DMS53 (cell line): ENCODE data around the gene RGPD3.
"Not testable (repeated sequence)": the region's sequence is repeated elsewhere in the genome, so short reads cannot be mapped to it uniquely, and the experiment has no call there.

Experiments used
- DNase-seq: peaks from one replicate; lab custom pipeline; 2025; lab: John Stamatoyannopoulos, UW

RGPD3 gene

GRCh38 chr2:106468107-106468506 is at the start of gene RGPD3:
RGPD3 (minus strand) TSS chr2:106468413; CDS start chr2:106468288, 125 bp downstream.
- not testable (repeated sequence) for DNase-seq

- no peak for DNase-seq
These were observed 49.1 kb upstream of the RGPD3 start for GRCh38 chr2:106517329-106517728.

GRCh38 chr2:106516864-106517263 is 48.7 kb upstream of the RGPD3 start:
- no peak for DNase-seq

DNA sequence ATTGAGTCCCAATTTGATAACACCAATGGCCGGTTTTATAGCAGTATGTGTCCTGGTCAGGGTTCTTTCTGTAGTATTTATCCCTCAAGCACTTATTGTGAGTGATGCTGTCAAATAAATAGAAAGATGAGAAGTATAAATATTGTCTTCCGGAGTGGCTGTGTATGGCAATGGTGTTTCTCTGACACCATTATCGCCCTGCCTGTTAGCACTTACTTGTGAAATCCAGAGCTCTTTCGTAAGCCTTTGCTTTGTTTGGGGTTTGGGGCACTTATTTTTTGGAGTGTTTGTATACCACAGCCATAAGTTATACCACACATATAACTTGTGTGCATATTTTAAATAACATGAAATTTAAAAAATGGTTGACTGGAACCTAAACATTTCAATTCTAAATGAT is 48.2 kb upstream of the RGPD3 start:
- peak; percentile 32 for DNase-seq

- not testable (repeated sequence) for DNase-seq
These were observed 46.6 kb upstream of the RGPD3 start for GRCh38 chr2:106514827-106515226.

- not testable (repeated sequence) for DNase-seq
These were observed 45.2 kb upstream of the RGPD3 start for GRCh38 chr2:106513391-106513790.

GRCh38 chr2:106511934-106512333 is 43.7 kb upstream of the RGPD3 start:
- DNase-seq, result not testable (repeated sequence)

- not testable (repeated sequence) for DNase-seq
These were observed 43.3 kb upstream of the RGPD3 start for GRCh38 chr2:106511476-106511901.

- DNase-seq, result not testable (repeated sequence)
These were observed 42.6 kb upstream of the RGPD3 start for GRCh38 chr2:106510791-106511190.

DNA sequence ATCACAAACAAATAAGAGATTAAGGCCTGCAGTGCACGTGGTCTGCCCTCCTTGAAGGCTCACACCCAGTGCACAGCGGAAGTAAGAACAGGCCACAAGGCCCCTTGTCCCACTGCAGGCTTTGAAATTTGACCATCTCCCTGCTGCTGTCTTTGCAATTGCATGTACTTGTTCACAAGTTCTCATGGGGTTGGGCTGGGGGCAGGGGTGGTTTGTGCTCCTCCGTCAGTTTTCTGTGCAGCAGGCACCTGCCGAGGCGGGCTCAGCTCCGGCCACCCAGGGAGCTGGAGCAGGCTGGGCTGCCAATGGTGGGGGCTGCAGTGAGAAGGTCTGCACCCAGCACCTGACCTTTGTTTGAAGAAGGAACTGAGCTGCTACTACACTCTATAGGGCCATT is 41.2 kb upstream of the RGPD3 start:
- not testable (repeated sequence) for DNase-seq

GRCh38 chr2:106508660-106509373 is 40.6 kb upstream of the RGPD3 start:
- DNase-seq, result not testable (repeated sequence)

- DNase-seq, result not testable (repeated sequence)
These were observed 37.9 kb upstream of the RGPD3 start for GRCh38 chr2:106506002-106506687.

DNA sequence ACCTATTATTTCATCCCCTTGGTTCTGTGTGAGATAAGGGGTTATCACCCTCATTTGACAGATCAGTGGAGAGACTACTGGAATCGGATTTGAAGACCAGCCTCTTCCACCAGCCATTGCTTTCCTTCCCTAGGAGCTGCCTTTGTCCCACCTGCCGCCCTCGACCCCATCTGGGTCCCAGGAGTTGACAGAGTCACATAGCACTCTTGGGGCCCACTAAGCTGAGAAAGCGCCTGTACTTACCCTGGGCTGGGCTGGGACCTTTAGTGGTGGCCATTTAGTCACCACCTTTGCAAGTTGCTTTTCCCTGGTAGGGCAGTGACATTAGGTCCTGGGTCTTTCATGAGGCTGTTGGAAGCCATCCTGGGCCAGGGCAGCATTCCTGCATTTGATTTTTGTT is 36.6 kb upstream of the RGPD3 start:
- not testable (repeated sequence) for DNase-seq

DNA sequence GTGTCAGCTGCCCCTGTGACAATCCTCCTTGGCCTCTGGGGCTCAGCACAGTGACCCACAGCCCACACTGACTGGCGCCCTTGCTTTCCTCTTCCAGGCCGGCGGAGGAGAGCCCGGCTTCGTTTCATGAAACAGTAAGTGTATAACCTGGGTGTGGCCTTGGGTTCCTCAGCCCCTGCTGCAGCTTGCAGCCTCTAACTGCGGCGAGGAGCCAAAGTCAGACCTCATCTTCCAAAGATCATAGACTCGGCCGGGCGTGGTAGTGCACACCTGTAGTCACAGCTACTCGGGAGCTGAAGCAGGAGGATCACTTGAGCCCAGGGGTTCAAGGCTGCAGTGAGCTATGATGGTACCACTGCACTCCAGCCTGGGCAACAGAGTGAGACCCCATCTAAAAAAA is 36.0 kb upstream of the RGPD3 start:
- DNase-seq, result not testable (repeated sequence)

GRCh38 chr2:106502351-106502750 is 34.1 kb upstream of the RGPD3 start:
- DNase-seq, result not testable (repeated sequence)

- not testable (repeated sequence) for DNase-seq
These were observed 32.1 kb upstream of the RGPD3 start for GRCh38 chr2:106500350-106500749.

DNA sequence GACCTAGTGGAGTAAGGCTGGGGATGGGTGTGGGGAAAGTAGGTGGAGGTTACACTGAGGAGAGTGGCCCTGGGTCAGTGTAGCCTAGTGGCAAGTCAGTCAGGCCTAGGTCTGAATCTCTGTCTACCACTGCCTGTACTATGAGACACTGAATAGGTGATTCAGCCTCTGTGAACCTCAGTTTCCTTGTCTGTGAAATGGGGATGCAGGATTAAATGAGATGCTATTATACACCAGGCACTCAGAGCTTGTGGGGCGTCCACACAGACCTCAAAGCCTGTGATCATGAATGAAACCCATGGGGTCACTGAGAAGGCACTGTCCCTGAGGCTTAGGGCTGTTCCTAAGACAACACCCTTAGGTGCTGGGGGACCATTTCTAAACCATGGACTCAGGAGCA is 30.3 kb upstream of the RGPD3 start:
- not testable (repeated sequence) for DNase-seq

DNA sequence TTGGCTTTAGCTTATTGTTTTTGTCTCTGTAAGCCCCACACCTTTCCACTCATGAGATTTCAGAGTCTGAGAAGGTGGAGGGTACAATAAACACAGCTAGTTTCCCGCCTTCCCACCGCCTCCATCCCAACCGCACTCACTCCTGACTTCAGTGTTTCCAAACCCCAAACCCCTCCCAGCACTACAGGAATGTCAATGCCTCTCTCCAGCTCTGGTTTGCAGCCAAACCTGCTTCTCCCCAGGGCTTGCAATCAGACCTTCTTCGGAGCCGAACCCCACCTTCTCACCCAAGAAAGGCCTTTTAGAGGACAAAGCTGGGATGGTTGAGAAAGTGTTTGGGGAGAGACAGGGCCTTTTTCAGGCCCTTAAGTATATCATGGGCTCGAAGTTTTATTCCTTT is 24.7 kb upstream of the RGPD3 start:
- not testable (repeated sequence) for DNase-seq

GRCh38 chr2:106492399-106492798 is 24.2 kb upstream of the RGPD3 start:
- DNase-seq, result not testable (repeated sequence)

GRCh38 chr2:106489701-106490100 is 21.5 kb upstream of the RGPD3 start:
- not testable (repeated sequence) for DNase-seq

DNA sequence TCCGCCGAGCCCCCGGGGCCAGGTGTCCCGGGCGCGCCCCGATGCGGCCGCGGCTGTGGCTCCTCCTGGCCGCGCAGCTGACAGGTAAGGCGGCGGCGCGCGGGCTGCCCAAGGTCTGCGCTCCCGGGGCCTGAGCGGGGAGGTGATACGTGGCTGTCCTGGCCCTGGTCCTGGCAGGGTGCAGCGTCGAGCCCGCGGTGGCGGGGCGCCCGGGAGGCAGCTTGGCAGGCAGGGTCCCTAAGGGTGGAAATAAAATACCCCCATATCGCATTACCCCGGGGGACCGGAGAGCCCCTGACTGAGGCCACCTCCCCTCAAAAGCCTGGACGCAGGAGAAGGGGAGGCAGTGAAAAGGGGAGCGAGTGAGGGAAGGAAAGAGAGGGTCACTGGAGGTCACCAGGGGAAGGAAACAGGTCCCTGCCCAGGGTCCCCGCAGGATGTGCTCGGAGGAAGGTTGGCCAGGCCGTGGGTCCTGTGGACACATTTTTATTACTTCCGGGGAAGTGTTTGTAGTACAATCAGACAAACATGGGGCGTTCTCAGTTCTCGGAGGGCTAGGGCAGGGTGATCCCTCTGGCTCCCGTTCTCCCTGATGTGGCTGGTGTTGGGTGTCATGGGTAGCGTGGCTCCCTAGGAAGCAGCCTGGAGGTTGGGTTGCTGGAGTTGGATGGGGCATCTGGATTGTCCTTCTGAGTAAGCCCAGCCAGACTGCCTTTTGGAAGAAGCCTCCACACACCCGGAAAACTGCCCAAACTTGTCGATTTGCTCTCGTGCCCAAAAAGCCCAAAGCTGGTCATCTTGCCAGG is 19.4 kb upstream of the RGPD3 start:
- peak; percentile 52 for DNase-seq
